ENCODE measurements around the gene CABP4. TPM values are rescaled to one million over a fixed set of nuclear protein-coding genes. Genes with fewer than 3 reads are reported as not detected.

CABP4 gene
- total RNA-seq, 4 donors from 2014 or later: 1.1 to 5.1 (median 1.8) TPM

GRCh38 chr11:67409261-67409666 is 45.9 kb upstream of the CABP4 start:
- no peak for TF ChIP-seq CTCF (IDR thresholded peaks at IDR 0.05; ENCODE audit: low read depth)

GRCh38 chr11:67409781-67410368 is 45.3 kb upstream of the CABP4 start:
- TF ChIP-seq CTCF (IDR thresholded peaks at IDR 0.05; ENCODE audit: low read depth): no peak

- TF ChIP-seq CTCF (IDR thresholded peaks at IDR 0.05; ENCODE audit: low read depth): no peak
Measured at GRCh38 chr11:67410369-67410831, 44.8 kb upstream of the CABP4 start.

GRCh38 chr11:67410984-67411784 is 44.0 kb upstream of the CABP4 start:
- TF ChIP-seq CTCF (IDR thresholded peaks at IDR 0.05; ENCODE audit: low read depth): no peak

GRCh38 chr11:67411785-67412152 is 43.4 kb upstream of the CABP4 start:
- TF ChIP-seq CTCF (IDR thresholded peaks at IDR 0.05; ENCODE audit: low read depth): no peak

- TF ChIP-seq CTCF (IDR thresholded peaks at IDR 0.05; ENCODE audit: low read depth): no peak
Measured at GRCh38 chr11:67412495-67413179, 42.5 kb upstream of the CABP4 start.

GRCh38 chr11:67413266-67413849 is 41.8 kb upstream of the CABP4 start:
- no peak for TF ChIP-seq CTCF (IDR thresholded peaks at IDR 0.05; ENCODE audit: low read depth)

Measured in subcutaneous adipose tissue (tissue), 4 donors.